Immature natural killer cell (primary cell): ENCODE results near the gene IFIH1. TPM values are rescaled to one million over a fixed set of nuclear protein-coding genes. Genes with fewer than 3 reads are reported as not detected.

Experiments used
- DNase-seq, 3 donors: peaks; one replicate each; pipeline ENCODE4 v3.0.0; 2022; ENCODE audit warnings: mixed read lengths in 1 of 3
- H3K27ac Mint-ChIP-seq, 6 donors: one replicate each; pipeline ENCODE4 v1.8.0; 2020; ENCODE audit warnings: mixed read lengths in 6 of 6, mild to moderate bottlenecking in 5 of 6, inconsistent platforms in 4 of 6, moderate library complexity in 3 of 6
- H3K27me3 Mint-ChIP-seq, 3 donors: one replicate each; pipeline ENCODE4 v1.8.0; 2020 to 2021; ENCODE audit warnings: low read depth in 3 of 3, mild to moderate bottlenecking in 3 of 3, mixed read lengths in 3 of 3, moderate library complexity in 3 of 3, inconsistent platforms in 1 of 3
- H3K36me3 Mint-ChIP-seq, 3 donors: one replicate each; pipeline ENCODE4 v1.8.0; 2020; ENCODE audit warnings: mixed read lengths in 3 of 3, inconsistent platforms in 2 of 3, mild to moderate bottlenecking in 2 of 3
- H3K4me1 Mint-ChIP-seq, 2 donors: one replicate each; pipeline ENCODE4 v1.8.0; 2020; ENCODE audit warnings: inconsistent platforms in 2 of 2, mild to moderate bottlenecking in 2 of 2, mixed read lengths in 2 of 2, moderate library complexity in 1 of 2
- H3K4me3 Mint-ChIP-seq, 5 donors: one replicate each; pipeline ENCODE4 v1.8.0; 2020; ENCODE audit warnings: mild to moderate bottlenecking in 5 of 5, mixed read lengths in 5 of 5, inconsistent platforms in 3 of 5, moderate library complexity in 3 of 5
- H3K9me3 Mint-ChIP-seq, 6 donors: one replicate each; pipeline ENCODE4 v1.8.0; 2020; ENCODE audit warnings: mild to moderate bottlenecking in 6 of 6, mixed read lengths in 6 of 6, inconsistent platforms in 4 of 6, moderate library complexity in 3 of 6
- polyA plus RNA-seq, 3 donors: library from polyadenylated mRNA; unstranded; fragments of 300-500 nt; fragmentation: Illumina TruSeq; gene quantifications; one replicate each; pipeline ENCODE4 v1.2.3, GENCODE V29; 2021

The IFIH1 gene
- polyA plus RNA-seq, 3 donors from 2014 or later, result 7.2 to 16.8 (median 9.8) TPM

DNA sequence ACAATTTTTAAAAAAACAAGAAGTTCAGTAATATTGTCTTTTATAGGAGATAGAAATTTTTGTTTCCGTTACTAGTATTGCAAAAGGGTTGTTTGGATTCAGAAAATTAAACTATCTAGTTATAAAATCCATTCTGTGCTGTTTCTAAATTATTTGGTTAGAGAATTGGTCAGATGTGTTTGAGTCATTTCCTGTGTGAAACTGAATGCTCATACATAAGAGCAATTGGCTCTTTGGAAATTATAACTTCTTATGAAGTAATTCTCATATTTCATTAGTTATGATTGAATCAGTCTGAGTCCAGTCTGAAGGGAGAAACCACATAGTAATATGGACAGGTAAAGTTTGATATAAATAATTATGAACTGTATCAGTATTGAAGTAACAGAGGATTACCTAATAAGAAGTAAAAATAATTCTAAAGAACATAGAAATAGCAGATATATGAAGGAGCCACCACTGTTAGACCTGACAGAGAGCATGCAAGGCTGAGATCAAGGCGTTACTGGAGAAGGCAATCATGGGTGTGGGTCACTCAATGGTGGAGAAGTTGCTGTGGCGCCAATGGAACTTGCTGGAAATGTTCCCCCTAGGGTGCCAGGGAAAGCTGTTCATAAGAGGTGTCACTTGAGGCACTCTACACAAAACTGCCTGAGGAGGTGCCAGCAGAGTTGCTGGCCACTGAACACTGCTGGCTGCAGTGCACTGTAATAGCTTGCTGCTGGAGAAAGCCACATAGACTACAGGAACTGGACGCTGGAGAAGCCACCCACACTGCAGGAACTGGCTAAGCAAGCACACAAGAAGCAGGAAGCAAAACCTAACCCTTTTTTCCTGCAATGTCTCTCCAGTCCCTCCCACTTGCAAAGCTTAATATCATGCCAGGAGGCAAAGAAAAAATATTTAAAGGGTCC, 57.2 kb downstream of the IFIH1 start:
- Mint-ChIP-seq H3K27ac (peak overlapping the region in 5 of 6 donors; percentile 22 to 60 (median 29)), H3K4me3 (peak overlapping the region; percentile 12 to 59 (median 52)), H3K4me1 (peaks cover 16 to 22% of the 10 kb centered on the region in 2 donors), H3K36me3 (peaks cover 5 to 10% (median 10%) of the 10 kb centered on the region in 3 donors), H3K9me3 (peaks cover 0 to 2% (median 0%) of the 10 kb centered on the region in 6 donors), H3K27me3 (peaks cover 2 to 4% (median 2%) of the 10 kb centered on the region in 3 donors)
- DNase-seq, result peak in 2 of 3 donors; percentile 1 to 3

DNA sequence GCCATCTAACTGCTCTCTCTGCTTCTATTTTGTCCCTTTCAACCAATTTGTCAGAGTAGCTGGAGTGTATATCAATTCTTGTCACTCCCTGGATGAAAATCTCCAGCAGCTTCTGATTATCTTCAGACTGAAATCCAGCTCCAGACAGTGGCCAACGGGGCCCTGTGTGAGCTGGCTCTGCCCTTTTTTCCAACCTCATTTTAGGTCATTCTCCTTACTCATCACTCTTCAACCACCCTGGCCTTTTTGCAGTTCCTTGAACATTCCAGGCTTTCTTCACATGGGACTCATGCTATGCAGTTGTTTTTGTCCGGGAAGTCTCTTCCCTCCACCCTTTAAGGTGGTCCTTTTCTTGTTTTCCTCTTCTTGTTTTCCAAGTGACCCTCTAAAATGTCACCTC, 59.8 kb downstream of the IFIH1 start:
- Mint-ChIP-seq H3K27ac (no peak overlapping the region), H3K9me3 (peaks cover 0 to 2% (median 0%) of the 10 kb centered on the region in 6 donors), H3K36me3 (peaks cover 0 to 3% (median 0%) of the 10 kb centered on the region in 3 donors), H3K4me3 (no peak overlapping the region), H3K27me3 (peaks cover 2 to 4% (median 2%) of the 10 kb centered on the region in 3 donors), H3K4me1 (peaks cover 16 to 22% of the 10 kb centered on the region in 2 donors)
- no peak for DNase-seq

DNA sequence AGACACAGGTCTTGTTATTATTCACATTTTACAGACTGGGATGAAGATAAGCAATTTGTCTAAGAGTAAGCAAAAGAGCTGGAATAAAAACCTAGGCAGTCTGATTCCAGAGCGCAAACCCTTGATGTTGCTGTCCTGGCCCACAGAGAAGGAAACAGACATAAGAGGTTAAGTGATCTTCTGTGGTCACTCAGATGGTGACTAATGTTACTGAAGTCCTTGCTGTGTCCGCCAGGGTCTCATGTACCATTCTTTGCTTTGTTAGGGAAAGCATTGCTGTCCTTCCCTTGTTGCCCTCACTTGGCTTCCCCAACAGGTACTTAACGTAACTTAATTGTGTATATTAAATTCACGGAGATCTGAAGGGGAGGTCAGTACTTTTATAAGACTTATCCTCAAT, 60.3 kb downstream of the IFIH1 start:
- Mint-ChIP-seq H3K27ac (no peak overlapping the region), H3K4me1 (peaks cover 16 to 22% of the 10 kb centered on the region in 2 donors), H3K36me3 (peaks cover 0 to 2% (median 0%) of the 10 kb centered on the region in 3 donors), H3K4me3 (no peak overlapping the region), H3K27me3 (peaks cover 2 to 4% (median 2%) of the 10 kb centered on the region in 3 donors), H3K9me3 (peaks cover 0 to 2% (median 0%) of the 10 kb centered on the region in 6 donors)
- no peak for DNase-seq

DNA sequence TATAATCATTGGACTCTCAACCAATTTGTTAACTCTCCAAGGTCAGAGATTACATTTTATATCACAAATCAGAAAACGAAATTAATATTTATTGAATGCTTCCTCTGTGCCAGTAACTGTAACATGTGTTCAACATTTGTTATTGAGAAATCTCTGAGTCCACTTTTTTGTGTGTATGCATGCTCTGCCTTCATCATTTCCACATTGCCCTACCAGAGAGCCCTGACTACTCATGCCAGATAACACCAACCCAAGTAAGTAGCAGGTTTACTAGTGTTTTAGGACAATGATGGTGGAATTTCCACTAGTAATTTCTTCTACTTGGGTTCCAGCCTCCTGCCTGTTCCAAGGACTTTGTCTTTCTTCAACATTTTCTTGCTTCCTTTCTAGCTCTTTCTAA, 61.1 kb downstream of the IFIH1 start:
- H3K4me1 Mint-ChIP-seq, result peaks cover 16 to 22% of the 10 kb centered on the region in 2 donors
- H3K27me3 Mint-ChIP-seq, result peaks cover 2 to 4% (median 2%) of the 10 kb centered on the region in 3 donors
- H3K36me3 Mint-ChIP-seq, result no peaks in the 10 kb centered on the region
- no peak overlapping the region for H3K27ac Mint-ChIP-seq
- H3K9me3 Mint-ChIP-seq, result peaks cover 0 to 2% (median 0%) of the 10 kb centered on the region in 6 donors
- DNase-seq, result no peak
- H3K4me3 Mint-ChIP-seq, result no peak overlapping the region

DNA sequence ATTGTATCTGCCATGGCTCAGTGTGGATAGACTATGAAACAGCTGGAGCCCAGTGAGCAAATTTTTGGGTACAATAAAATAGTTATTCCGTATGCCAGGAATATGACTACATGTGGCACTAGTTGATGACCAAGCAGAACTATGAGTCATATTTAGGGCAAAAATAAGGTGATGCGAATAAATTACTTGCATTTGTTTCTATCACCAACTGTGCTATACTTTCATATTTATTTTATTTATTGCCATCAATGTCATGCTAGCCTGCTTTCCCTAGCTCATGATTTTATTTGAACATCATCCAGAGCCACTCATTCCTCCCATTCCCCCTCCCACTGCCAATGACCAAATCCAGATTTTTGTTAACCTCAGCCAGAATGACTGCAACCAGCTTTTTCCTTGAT, 61.9 kb downstream of the IFIH1 start:
- Mint-ChIP-seq H3K4me1 (peaks cover 11 to 15% of the 10 kb centered on the region in 2 donors), H3K9me3 (peaks cover 0 to 2% (median 0%) of the 10 kb centered on the region in 6 donors), H3K27me3 (peaks cover 2 to 4% (median 2%) of the 10 kb centered on the region in 3 donors), H3K4me3 (no peak overlapping the region), H3K36me3 (no peaks in the 10 kb centered on the region), H3K27ac (no peak overlapping the region)
- DNase-seq, result no peak

DNA sequence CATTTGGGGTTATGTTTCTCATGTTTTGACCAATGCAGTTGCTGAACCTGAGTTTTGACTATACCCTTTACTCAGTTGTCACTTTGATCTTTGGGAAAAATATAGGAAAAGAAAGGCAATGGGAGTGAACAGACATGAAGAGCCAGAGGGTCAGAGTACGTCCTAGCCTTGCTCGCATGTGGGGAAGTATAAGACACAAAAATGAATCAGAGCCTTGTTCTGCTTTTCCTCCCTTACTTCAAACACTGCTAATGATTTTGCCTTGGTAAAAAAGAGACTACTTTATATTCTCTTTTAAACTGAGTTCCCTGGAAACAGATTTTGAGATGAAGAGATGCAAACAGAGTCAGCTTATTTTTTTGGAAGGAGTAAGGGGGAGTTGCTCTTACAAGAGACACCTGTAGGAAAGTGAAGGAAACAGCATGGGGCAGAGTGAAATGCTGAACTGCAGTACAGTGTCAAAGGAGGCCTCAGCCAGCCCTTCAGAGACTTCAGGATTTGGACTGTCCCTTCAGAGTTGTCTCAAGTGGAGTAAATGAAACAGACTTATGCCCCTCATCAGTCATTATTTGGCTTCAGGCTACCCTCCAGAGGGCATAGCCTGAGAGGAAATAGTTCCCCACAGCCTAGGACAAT, 64.1 kb downstream of the IFIH1 start:
- Mint-ChIP-seq H3K36me3 (no peaks in the 10 kb centered on the region), H3K27me3 (peaks cover 2 to 4% (median 2%) of the 10 kb centered on the region in 3 donors), H3K27ac (no peak overlapping the region), H3K9me3 (peaks cover 0 to 2% (median 0%) of the 10 kb centered on the region in 6 donors), H3K4me1 (no peaks in the 10 kb centered on the region), H3K4me3 (no peak overlapping the region)
- no peak for DNase-seq

DNA sequence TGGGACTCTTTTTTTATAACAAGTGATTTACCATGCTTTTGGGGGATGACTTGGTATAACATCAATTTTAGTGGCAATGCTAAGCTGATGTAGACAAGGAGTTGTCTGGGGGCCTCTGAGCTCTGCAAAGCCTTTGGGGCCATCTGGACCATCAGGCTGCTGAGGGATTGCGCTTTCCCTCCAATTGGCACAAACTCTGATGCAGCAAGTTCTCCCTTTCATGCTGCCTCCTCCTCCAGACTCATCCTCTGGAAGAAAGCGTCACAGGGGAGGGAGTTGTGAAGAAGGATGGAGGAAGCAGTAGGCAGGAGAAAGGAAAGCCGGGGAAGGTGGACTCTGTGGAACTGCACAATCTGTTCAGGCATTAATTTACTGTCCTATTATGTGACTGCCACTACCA, 65.0 kb downstream of the IFIH1 start:
- Mint-ChIP-seq H3K36me3 (no peaks in the 10 kb centered on the region), H3K4me3 (no peak overlapping the region), H3K27ac (no peak overlapping the region)

DNA sequence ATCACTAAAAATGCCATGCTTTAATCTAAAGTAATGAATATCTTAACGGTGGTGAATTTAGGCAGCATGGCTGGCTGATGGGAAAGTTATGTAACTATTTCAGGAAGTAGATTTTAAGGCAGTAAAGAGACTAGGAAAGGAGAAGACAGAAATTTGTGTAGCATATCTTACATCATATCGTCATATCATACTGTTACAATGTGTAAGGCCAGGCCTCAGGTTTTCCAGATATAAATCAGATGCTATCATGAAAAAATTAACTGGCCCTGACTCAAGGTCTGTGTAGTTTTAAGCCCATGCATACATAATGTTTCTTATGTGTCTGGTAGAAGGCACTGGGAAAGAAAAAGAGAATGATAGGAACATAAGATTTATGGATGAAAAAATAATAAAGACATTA, 66.3 kb downstream of the IFIH1 start:
- Mint-ChIP-seq H3K4me3 (no peak overlapping the region), H3K4me1 (no peaks in the 10 kb centered on the region), H3K27ac (no peak overlapping the region), H3K36me3 (no peaks in the 10 kb centered on the region), H3K27me3 (no peaks in the 10 kb centered on the region), H3K9me3 (peaks cover 0 to 2% (median 0%) of the 10 kb centered on the region in 6 donors)
- DNase-seq, result no peak

More for the DNA sequence above, 65.0 kb downstream of the IFIH1 start:
- Mint-ChIP-seq H3K9me3 (peaks cover 0 to 2% (median 0%) of the 10 kb centered on the region in 6 donors), H3K27me3 (peaks cover 0 to 4% (median 2%) of the 10 kb centered on the region in 3 donors), H3K4me1 (no peaks in the 10 kb centered on the region)
- DNase-seq, result no peak

DNA sequence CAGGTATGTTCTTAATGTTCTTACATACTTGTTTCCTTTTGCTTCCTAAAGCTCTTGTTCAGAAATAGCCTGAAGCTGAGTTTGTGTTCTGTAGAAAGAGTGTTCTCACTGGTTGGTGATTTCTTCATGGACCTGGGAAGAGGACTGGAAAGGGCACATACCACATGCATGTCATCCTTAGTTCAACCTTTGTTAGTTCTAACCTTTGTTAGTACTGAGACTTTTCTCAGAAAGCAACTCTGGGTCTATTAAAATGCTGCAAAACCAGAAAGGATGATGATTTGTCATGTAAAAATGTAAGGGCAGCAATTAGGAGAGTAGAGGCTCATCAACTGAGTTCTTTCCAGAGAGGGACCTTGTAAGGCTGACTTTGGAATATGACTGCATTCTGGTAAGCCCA, 72.7 kb downstream of the IFIH1 start:
- no peak for DNase-seq
- Mint-ChIP-seq H3K9me3 (no peaks in the 10 kb centered on the region), H3K27ac (no peak overlapping the region), H3K4me1 (no peaks in the 10 kb centered on the region), H3K4me3 (no peak overlapping the region), H3K27me3 (peaks cover 0 to 7% (median 0%) of the 10 kb centered on the region in 3 donors), H3K36me3 (no peaks in the 10 kb centered on the region)

DNA sequence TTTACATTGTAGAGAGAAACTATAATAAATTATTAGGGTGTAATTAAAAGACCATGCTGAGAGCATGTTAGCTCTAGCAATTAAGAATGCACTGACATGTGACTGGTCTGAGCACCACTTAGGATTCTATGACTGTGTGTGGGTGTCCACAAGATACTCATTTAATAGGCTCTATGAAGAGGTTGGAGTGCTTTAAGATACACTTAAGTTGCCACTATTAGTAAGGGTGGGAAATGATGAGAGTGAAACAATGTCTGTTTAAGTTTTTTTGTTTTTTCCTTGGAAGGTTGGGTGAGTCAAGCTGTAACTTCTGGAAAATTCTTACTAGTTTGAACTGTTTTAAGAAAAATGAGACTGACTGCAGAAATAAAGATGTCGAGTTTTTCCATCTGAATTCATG, 73.4 kb downstream of the IFIH1 start:
- Mint-ChIP-seq H3K27ac (no peak overlapping the region), H3K4me3 (no peak overlapping the region), H3K4me1 (no peaks in the 10 kb centered on the region), H3K36me3 (no peaks in the 10 kb centered on the region), H3K27me3 (peaks cover 0 to 9% (median 0%) of the 10 kb centered on the region in 3 donors), H3K9me3 (no peaks in the 10 kb centered on the region)
- no peak for DNase-seq

DNA sequence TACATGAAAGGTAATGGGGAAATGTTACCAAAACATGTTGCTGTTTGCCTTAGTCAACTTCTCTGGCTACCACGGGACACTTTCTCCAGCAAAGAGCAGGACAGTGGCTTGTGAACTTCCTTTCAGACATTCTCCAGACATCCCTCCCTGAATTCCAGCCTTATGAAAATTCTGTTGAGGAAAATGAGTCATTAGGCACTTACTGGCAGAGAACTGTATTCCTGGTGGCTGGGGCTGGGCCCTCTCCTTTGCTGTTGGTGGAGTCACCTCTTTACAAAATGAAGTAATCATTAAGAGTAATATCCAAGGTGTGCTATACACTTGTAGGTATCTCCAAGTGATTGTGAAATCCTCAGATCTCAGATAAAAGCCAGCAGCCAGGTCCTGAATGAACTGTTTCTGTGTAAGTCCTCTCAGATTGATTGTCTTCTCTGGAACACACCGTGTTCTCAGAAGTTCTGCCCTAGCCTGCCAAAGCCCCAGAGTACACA, 73.9 kb downstream of the IFIH1 start:
- H3K9me3 Mint-ChIP-seq, result no peaks in the 10 kb centered on the region
- H3K4me3 Mint-ChIP-seq, result no peak overlapping the region
- peaks cover 0 to 9% (median 0%) of the 10 kb centered on the region in 3 donors for H3K27me3 Mint-ChIP-seq
- no peak overlapping the region for H3K27ac Mint-ChIP-seq
- no peaks in the 10 kb centered on the region for H3K4me1 Mint-ChIP-seq
- DNase-seq, result no peak
- H3K36me3 Mint-ChIP-seq, result no peaks in the 10 kb centered on the region

DNA sequence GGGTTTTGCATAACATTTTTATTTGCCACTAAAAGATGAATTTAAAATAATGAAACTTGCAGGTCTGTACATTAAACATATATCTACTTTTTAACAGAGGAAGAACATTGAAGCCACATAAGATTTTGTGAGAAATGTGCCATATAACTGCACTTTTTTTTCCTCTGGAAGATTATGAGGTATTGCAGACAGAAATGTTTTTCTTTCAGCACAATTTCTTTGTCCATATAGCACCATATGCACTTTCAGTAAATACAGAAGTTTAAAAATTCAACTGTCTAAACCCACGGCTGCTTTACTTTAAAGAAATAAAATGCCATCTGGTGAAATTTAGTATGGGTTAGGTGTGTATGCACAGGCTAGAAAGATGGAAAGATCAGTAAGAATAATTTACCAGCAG, 74.8 kb downstream of the IFIH1 start:
- no peak overlapping the region for H3K4me3 Mint-ChIP-seq
- no peaks in the 10 kb centered on the region for H3K4me1 Mint-ChIP-seq
- DNase-seq, result no peak
- no peaks in the 10 kb centered on the region for H3K36me3 Mint-ChIP-seq
- H3K9me3 Mint-ChIP-seq, result no peaks in the 10 kb centered on the region
- no peak overlapping the region for H3K27ac Mint-ChIP-seq
- peaks cover 0 to 9% (median 2%) of the 10 kb centered on the region in 3 donors for H3K27me3 Mint-ChIP-seq

DNA sequence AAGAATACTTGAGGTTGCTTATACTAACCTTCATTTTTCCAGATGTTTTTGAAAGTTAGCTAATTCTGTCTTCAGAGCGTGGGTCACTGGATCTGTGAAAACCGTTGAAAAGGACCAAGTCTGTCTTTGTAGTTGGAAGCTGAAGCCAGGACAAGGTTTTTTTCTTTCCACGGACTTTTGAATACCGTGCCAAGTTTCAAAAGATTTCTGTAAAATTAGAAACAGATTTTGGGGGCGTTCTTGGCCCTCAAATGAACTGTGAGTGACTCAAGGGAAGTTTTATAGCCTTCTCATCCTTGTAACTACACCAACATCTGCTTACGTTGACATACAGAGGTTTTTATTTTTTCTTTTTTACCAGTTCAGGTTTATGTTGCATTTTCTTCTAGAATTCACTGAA, 75.2 kb downstream of the IFIH1 start, which contains the start of gene FAP:
FAP (minus strand) TSS at position 152 of the 400 bp plus-strand sequence; CDS start at position 34, 118 bp downstream.
- H3K4me3 Mint-ChIP-seq, result no peak within 1 kb of the TSS
- no peak within 1 kb of the TSS for H3K27ac Mint-ChIP-seq
- no peaks in the 10 kb centered on the region for H3K36me3 Mint-ChIP-seq
- peaks cover 0 to 9% (median 2%) of the 10 kb centered on the region in 3 donors for H3K27me3 Mint-ChIP-seq
- H3K9me3 Mint-ChIP-seq, result no peaks in the 10 kb centered on the region
- no peaks in the 10 kb centered on the region for H3K4me1 Mint-ChIP-seq
- DNase-seq, result no peak
